Measurements from ENCODE around the gene NOL7. TPM values are rescaled to one million over a fixed set of nuclear protein-coding genes. Genes with fewer than 3 reads are reported as not detected.

NOL7 gene
- total and polyA plus RNA-seq, 9 of the 15 experiments (the other 6 are each of a cell fraction or from before 2014, with no cell fraction given) = 19.4 to 235 (median 157) TPM

DNA sequence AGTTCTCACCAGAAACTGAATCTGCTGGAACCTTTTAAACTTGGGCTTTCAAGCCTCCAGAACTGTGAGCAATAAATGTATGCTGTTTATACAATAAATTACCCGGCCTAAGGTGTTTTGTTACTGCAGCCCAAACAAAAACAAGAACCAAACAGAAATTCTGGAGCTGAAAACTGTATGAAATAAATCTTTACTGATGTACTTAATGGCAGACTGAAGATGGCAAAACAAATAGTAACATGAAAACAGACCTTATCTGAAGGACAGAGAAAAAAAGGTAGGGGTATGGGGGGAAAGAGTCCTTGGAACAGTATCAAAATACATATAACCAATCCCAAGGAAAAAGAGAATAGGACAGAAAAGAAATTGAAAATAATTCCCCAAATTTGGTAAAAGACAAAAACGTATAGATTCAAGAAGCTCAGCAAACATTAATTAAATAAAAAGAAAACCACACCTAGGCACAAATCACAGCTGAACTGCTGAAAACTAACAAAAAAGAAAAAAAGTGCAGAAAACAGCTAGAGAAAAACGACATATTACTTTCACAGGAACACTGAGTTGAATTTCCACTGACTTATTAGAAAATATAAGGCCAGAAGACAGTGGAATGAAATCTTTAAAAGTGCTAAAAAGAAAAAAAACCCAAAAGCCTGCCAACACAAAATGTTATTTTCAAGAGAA lies 47.7 kb downstream of the NOL7 start (continued):
- TF ChIP-seq, protein P1, sequence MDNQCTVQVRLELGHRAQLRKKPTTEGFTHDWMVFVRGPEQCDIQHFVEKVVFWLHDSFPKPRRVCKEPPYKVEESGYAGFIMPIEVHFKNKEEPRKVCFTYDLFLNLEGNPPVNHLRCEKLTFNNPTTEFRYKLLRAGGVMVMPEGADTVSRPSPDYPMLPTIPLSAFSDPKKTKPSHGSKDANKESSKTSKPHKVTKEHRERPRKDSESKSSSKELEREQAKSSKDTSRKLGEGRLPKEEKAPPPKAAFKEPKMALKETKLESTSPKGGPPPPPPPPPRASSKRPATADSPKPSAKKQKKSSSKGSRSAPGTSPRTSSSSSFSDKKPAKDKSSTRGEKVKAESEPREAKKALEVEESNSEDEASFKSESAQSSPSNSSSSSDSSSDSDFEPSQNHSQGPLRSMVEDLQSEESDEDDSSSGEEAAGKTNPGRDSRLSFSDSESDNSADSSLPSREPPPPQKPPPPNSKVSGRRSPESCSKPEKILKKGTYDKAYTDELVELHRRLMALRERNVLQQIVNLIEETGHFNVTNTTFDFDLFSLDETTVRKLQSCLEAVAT (IDR thresholded peaks at IDR 0.05) = 0 out of 4 replicates have a peak, but pooled peaks of 1 of the 2 experiments have one; percentile 31

DNA sequence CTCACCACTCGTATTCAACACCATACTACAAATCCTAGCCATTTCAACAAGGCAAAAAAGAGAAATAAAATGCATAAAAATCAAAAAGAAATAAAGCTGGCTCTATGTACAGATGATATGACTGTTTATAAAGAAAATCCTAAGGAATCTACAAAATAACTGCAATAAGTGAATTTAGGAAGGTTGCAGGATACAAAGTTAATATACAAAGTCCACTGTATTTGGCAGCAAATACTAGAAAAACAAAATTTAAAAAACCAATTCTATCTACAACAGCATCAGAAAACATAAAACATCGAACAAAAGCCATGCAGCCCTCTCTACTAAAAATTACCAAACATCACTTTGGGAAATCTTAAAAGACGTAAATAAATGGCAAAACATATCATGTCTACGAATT lies 48.9 kb downstream of the NOL7 start:
- no peak overlapping the region for H2AFZ ChIP-seq (ENCODE audit: low read depth, low read length)
- no peaks in the 10 kb centered on the region for H3K9me3 ChIP-seq (replicated peaks; ENCODE audit: control insufficient read depth, insufficient read depth, low read depth, low read length)
- BruUV-seq (replicated peaks) = no TSS peak
- H3K79me2 ChIP-seq (ENCODE audit: control insufficient read depth, insufficient read depth, low read length) = peaks cover 100% of the 10 kb centered on the region
- no peaks in the 10 kb centered on the region for H3K27me3 ChIP-seq (ENCODE audit: control insufficient read depth in 2 of 2, insufficient read depth in 2 of 2, low read length in 2 of 2)
- H3K36me3 ChIP-seq (ENCODE audit: control insufficient read depth, insufficient read depth, low read length) = 0 out of 3 replicates have a peak, but pooled peaks cover 3% of the 10 kb centered on the region
- whole genome bisulfite sequencing (ENCODE audit: insufficient coverage, low coverage, missing lambda C conversion rate) = 46% methylated on average over 4 of the region's 4 CpGs
- ATAC-seq (no peak), DNase-seq (ENCODE audit: extremely low read depth in 1 of 4, low spot score in 3 of 4) (no peak), FAIRE-seq (no peak)
- H3K4me3 ChIP-seq = no peak overlapping the region
- H3K9me1 ChIP-seq (ENCODE audit: control insufficient read depth, insufficient read depth, low read length) = no peaks in the 10 kb centered on the region
- ChIA-PET CTCF (ENCODE audit: low intra/inter-chr PET ratio) (no interaction called here), POLR2A (interaction anchor here (0.9 to 1.6 kb wide), 3 partner anchors 8 to 10 kb away, joined by 3 to 4 read pairs (median 3); no protein-coding TSS in a partner anchor)
- in situ Hi-C loops (cut with MboI) (no loop called here), intact Hi-C loops (cut with micrococcal nuclease) (no loop called here)
- H4K20me1 ChIP-seq (replicated peaks; ENCODE audit: control insufficient read depth, insufficient read depth, low read length) = no peaks in the 10 kb centered on the region
- H3K9ac ChIP-seq (ENCODE audit: insufficient read depth in 1 of 2, low read depth in 2 of 2, low read length in 2 of 2) = peak overlapping the region in 1 of 2 experiments; percentile 11; a peak in 1 of 4 replicates
- H3K27ac ChIP-seq (ENCODE audit: extremely low read depth, low read depth, low read length) = peak overlapping the region; percentile 45; the same call in 2 of the 3 replicates
- peaks cover 16 to 57% of the 10 kb centered on the region in 2 experiments for H3K4me1 ChIP-seq (replicated peaks in 1 of 2; ENCODE audit: control insufficient read depth in 2 of 2, insufficient read depth in 2 of 2, low read length in 2 of 2)
- H3K4me2 ChIP-seq (ENCODE audit: insufficient read depth, low read length) = no peak overlapping the region
- TF ChIP-seq MIER1 (IDR thresholded peaks at IDR 0.05; ENCODE audit: low read depth) = no peak
- no peak for TF ChIP-seq MCM5 (IDR thresholded peaks at IDR 0.05; ENCODE audit: low read depth)
- TF ChIP-seq, protein P2, sequence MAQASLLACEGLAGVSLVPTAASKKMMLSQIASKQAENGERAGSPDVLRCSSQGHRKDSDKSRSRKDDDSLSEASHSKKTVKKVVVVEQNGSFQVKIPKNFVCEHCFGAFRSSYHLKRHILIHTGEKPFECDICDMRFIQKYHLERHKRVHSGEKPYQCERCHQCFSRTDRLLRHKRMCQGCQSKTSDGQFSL (CRISPR knock-in tag; IDR thresholded peaks at IDR 0.05) = no peak
- TF ChIP-seq, protein P2 (tag; IDR thresholded peaks at IDR 0.05) = no peak
- no peak for TF ChIP-seq ZNF121 (CRISPR knock-in tag; conservative IDR thresholded peaks at IDR 0.05)
- TF ChIP-seq LEF1 (IDR thresholded peaks at IDR 0.05) = no peak
- no peak for TF ChIP-seq ETV6 (IDR thresholded peaks at IDR 0.05; ENCODE audit: borderline replicate concordance in 1 of 2, low read depth in 2 of 2, low read length in 1 of 2)
- TF ChIP-seq ETV6 (CRISPR knock-in tag; IDR thresholded peaks at IDR 0.05; ENCODE audit: borderline replicate concordance) = no peak
- TF ChIP-seq, protein P3, sequence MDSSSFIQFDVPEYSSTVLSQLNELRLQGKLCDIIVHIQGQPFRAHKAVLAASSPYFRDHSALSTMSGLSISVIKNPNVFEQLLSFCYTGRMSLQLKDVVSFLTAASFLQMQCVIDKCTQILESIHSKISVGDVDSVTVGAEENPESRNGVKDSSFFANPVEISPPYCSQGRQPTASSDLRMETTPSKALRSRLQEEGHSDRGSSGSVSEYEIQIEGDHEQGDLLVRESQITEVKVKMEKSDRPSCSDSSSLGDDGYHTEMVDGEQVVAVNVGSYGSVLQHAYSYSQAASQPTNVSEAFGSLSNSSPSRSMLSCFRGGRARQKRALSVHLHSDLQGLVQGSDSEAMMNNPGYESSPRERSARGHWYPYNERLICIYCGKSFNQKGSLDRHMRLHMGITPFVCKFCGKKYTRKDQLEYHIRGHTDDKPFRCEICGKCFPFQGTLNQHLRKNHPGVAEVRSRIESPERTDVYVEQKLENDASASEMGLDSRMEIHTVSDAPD (CRISPR knock-in tag; IDR thresholded peaks at IDR 0.05) = no peak
- no peak for TF ChIP-seq ZBTB17 (CRISPR knock-in tag; IDR thresholded peaks at IDR 0.05)
- TF ChIP-seq CBFA2T2 (conservative IDR thresholded peaks at IDR 0.05) = no peak
- no peak for TF ChIP-seq TAF9B (IDR thresholded peaks at IDR 0.05; ENCODE audit: partially characterized antibody)
- TF ChIP-seq, protein P4, sequence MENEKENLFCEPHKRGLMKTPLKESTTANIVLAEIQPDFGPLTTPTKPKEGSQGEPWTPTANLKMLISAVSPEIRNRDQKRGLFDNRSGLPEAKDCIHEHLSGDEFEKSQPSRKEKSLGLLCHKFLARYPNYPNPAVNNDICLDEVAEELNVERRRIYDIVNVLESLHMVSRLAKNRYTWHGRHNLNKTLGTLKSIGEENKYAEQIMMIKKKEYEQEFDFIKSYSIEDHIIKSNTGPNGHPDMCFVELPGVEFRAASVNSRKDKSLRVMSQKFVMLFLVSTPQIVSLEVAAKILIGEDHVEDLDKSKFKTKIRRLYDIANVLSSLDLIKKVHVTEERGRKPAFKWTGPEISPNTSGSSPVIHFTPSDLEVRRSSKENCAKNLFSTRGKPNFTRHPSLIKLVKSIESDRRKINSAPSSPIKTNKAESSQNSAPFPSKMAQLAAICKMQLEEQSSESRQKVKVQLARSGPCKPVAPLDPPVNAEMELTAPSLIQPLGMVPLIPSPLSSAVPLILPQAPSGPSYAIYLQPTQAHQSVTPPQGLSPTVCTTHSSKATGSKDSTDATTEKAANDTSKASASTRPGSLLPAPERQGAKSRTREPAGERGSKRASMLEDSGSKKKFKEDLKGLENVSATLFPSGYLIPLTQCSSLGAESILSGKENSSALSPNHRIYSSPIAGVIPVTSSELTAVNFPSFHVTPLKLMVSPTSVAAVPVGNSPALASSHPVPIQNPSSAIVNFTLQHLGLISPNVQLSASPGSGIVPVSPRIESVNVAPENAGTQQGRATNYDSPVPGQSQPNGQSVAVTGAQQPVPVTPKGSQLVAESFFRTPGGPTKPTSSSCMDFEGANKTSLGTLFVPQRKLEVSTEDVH (IDR thresholded peaks at IDR 0.05; ENCODE audit: low read depth, partially characterized antibody) = peak; percentile 26
- TF ChIP-seq SUPT5H (IDR thresholded peaks at IDR 0.05) = 0 out of 2 replicates have a peak, but pooled peaks have one; percentile 27
